ENCODE measurements around the gene PAM. TPM values are rescaled to one million over a fixed set of nuclear protein-coding genes. Genes with fewer than 3 reads are reported as not detected.

PAM gene
- total RNA-seq, 6 experiments from 2014 or later, result 10.9 to 22.7 (median 16.8) TPM

DNA sequence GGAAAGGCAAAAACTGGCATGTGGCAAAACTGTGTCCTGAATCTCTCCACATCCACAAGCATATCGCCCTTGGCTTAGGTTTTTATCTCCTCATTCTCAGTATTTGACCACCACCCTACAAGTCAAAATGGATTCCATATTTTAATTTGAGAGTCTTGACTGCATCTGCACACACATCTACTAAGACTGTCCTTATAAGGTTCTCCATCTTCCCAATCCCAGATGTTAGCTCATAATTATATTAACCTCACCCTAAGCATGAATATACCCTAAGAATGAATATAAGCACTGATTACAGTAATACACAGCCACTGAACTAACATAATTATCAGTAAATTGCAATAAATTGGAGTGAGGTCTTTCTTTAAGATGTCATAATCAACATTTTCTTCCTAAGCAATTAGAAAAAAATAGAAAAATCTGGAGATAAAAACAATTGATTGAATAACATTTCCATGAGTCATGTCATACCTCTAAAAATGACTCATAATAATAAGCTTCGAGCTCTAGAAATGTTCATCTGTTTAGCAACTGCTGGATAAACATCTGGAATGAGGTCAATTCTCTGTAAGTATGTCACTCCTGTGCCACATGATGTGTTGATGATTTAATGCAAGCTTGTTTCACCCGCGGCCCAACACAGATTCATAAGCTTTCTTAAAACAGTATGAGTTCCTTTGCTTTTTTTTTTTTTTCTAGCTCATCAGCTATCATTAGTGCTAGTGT, 39.9 kb upstream of the PAM start:
- DNase-seq (no peak), ATAC-seq (no peak)
- no peaks in the 10 kb centered on the region for H3K27me3 ChIP-seq
- no peak for TF ChIP-seq POLR2A (IDR thresholded peaks at IDR 0.05)
- TF ChIP-seq, protein P1, sequence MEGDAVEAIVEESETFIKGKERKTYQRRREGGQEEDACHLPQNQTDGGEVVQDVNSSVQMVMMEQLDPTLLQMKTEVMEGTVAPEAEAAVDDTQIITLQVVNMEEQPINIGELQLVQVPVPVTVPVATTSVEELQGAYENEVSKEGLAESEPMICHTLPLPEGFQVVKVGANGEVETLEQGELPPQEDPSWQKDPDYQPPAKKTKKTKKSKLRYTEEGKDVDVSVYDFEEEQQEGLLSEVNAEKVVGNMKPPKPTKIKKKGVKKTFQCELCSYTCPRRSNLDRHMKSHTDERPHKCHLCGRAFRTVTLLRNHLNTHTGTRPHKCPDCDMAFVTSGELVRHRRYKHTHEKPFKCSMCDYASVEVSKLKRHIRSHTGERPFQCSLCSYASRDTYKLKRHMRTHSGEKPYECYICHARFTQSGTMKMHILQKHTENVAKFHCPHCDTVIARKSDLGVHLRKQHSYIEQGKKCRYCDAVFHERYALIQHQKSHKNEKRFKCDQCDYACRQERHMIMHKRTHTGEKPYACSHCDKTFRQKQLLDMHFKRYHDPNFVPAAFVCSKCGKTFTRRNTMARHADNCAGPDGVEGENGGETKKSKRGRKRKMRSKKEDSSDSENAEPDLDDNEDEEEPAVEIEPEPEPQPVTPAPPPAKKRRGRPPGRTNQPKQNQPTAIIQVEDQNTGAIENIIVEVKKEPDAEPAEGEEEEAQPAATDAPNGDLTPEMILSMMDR (IDR thresholded peaks at IDR 0.05), result no peak
- H3K4me3 ChIP-seq, result no peak overlapping the region
- 58% methylated on average over 4 of the region's 4 CpGs for WGBS (ENCODE audit: insufficient coverage, low coverage, low lambda C conversion rate, missing lambda C conversion rate)
- no peak overlapping the region for H3K27ac ChIP-seq
- H3K9me3 ChIP-seq, result no peaks in the 10 kb centered on the region
- intact Hi-C loops (cut with DNase I), result no loop called here
- no peaks in the 10 kb centered on the region for H3K4me1 ChIP-seq
- no peaks in the 10 kb centered on the region for H3K36me3 ChIP-seq

DNA sequence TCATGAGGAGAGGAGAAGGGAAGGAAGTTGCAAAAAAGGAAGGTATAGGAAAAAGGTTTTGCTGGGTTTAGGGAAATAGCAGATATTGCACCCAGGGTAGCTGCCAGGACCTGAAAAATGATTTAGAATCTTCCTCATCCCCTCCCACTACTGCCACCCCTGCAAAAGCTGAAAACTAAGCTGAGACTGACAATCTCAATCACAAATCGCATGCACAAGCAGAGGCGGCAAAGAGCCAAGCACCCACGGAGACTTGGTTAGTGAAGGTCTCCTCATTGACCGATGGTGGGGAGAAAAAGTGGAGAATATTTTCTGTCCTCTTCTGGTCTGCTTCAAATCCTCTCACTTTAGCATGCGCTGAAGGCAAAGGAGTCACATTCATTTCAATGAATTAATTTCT, 39.1 kb upstream of the PAM start:
- Histone ChIP-seq H3K36me3 (no peaks in the 10 kb centered on the region), H3K27ac (no peak overlapping the region), H3K9me3 (no peaks in the 10 kb centered on the region), H3K4me3 (no peak overlapping the region), H3K4me1 (no peaks in the 10 kb centered on the region), H3K27me3 (no peaks in the 10 kb centered on the region)
- TF ChIP-seq POLR2A (IDR thresholded peaks at IDR 0.05), result no peak
- TF ChIP-seq, protein P1 (IDR thresholded peaks at IDR 0.05), result no peak
- DNase-seq (no peak), ATAC-seq (no peak)
- intact Hi-C loops (cut with DNase I), result no loop called here
- WGBS (ENCODE audit: insufficient coverage, low coverage, low lambda C conversion rate, missing lambda C conversion rate), result 91% methylated on average over 5 of the region's 5 CpGs

DNA sequence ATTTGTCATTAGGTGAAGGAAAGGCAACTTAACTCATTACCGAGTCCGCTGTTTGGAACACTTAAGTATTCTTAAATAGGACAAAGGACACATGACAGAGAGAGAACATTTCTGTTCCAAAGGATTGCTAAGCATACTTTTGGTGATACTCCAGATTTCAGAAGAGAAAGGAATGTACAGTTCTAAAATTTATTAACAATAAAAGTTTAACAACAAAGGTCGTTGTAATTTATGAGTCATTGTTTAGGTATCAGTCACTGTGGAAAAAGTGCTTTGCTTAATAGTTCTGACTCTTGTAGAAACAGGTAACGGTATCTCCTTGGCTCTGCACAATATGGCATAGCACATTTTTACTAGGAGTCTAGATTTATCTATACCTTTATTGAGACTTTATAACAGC, 36.3 kb upstream of the PAM start:
- Histone ChIP-seq H3K36me3 (no peaks in the 10 kb centered on the region), H3K27ac (no peak overlapping the region), H3K4me1 (no peaks in the 10 kb centered on the region), H3K9me3 (no peaks in the 10 kb centered on the region), H3K4me3 (no peak overlapping the region), H3K27me3 (no peaks in the 10 kb centered on the region)
- no peak for DNase-seq
- intact Hi-C loops (cut with DNase I), result no loop called here
- ATAC-seq, result no peak
- TF ChIP-seq, protein P1 (IDR thresholded peaks at IDR 0.05), result no peak
- TF ChIP-seq POLR2A (IDR thresholded peaks at IDR 0.05), result no peak
- 56% methylated on average over 4 of the region's 4 CpGs for WGBS (ENCODE audit: insufficient coverage, low coverage, low lambda C conversion rate, missing lambda C conversion rate)

DNA sequence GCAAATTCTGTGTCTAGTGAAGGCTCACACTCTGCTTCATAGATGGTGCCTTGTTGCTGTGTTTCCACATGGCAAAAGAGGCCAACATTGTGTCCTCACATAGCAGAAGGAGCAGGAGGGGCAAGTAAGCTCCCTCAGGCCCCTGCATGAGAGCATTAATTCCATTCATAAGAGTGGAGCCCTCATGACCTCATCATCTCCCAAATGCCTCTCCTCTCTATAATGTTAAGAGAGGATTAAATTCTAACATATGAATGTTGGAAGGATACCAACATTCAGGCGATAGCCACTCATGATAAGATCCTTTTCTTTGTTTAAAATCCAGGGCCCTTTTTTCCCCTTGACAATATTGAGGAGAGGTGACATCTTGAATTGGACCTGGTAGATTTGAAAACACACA, 35.2 kb upstream of the PAM start:
- H3K27me3 ChIP-seq, result no peaks in the 10 kb centered on the region
- no peak overlapping the region for H3K27ac ChIP-seq
- H3K9me3 ChIP-seq, result no peaks in the 10 kb centered on the region
- H3K36me3 ChIP-seq, result no peaks in the 10 kb centered on the region
- no peaks in the 10 kb centered on the region for H3K4me1 ChIP-seq
- intact Hi-C loops (cut with DNase I), result no loop called here
- no peak for ATAC-seq
- no peak overlapping the region for H3K4me3 ChIP-seq
- WGBS (ENCODE audit: insufficient coverage, low coverage, low lambda C conversion rate, missing lambda C conversion rate), result 50% methylated on average over 1 of the region's 1 CpG
- TF ChIP-seq, protein P1 (IDR thresholded peaks at IDR 0.05), result no peak
- no peak for TF ChIP-seq POLR2A (IDR thresholded peaks at IDR 0.05)
- no peak for DNase-seq
